ENCODE measurements around the gene TCF7L2. TPM values are rescaled to one million over a fixed set of nuclear protein-coding genes. Genes with fewer than 3 reads are reported as not detected.

TCF7L2 gene
- total RNA-seq, 1 experiment from 2014 or later: 14.8 TPM

DNA sequence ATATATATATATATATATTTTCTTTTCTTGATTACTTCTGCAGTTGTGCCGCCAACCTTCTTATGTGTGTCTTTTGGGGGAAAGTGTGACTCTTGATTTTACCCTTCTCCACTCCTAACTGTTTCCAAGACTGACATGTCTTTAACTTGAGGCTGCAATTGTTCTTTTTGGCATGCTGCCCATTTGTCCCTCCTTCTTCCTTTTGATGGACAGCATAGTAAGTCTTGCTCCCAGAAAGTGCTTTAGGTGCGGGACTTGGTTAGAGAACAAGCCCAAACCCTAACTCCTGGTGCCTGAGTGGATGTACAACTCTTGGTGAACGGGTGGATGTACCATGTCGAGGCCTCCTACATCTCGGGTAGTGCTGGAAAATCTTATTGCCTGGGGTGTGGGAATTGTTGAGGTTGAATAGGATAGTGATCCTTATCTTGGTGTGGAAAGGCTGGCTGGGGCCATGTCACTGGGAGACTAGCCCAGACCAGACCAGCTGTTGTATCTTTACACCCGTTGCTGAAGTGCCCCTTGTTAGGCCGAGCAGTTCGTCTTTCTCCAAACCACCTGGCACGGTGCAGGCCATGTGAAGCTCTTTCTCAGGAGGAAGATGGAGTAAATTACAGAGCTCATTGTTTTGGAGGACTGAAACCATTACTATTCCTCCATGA is 16.3 kb downstream of the TCF7L2 start:
- peaks cover 22% of the 10 kb centered on the region for H3K79me2 ChIP-seq (ENCODE audit: low read depth)
- H3K27ac ChIP-seq: no peak overlapping the region
- H2AFZ ChIP-seq: no peak overlapping the region
- H4K20me1 ChIP-seq (ENCODE audit: insufficient read depth): no peaks in the 10 kb centered on the region
- ChIA-PET POLR2A (ENCODE audit: unreplicated experiment) (interaction anchor here (0.6 kb wide), 1 partner anchor 1208 kb away, joined by 4 read pairs; the partner anchor contains the start of gene CCDC186), CTCF (no interaction called here)
- BruUV-seq (replicated peaks): no TSS peak
- H3F3A ChIP-seq (ENCODE audit: insufficient read depth, low read depth): no peaks in the 10 kb centered on the region
- no peaks in the 10 kb centered on the region for H3K9me3 ChIP-seq (ENCODE audit: insufficient read depth, low read depth)
- H3K4me3 ChIP-seq: no peak overlapping the region
- intact Hi-C loops (cut with micrococcal nuclease; ENCODE audit: unreplicated experiment): no loop called here
- TF ChIP-seq, protein P1, sequence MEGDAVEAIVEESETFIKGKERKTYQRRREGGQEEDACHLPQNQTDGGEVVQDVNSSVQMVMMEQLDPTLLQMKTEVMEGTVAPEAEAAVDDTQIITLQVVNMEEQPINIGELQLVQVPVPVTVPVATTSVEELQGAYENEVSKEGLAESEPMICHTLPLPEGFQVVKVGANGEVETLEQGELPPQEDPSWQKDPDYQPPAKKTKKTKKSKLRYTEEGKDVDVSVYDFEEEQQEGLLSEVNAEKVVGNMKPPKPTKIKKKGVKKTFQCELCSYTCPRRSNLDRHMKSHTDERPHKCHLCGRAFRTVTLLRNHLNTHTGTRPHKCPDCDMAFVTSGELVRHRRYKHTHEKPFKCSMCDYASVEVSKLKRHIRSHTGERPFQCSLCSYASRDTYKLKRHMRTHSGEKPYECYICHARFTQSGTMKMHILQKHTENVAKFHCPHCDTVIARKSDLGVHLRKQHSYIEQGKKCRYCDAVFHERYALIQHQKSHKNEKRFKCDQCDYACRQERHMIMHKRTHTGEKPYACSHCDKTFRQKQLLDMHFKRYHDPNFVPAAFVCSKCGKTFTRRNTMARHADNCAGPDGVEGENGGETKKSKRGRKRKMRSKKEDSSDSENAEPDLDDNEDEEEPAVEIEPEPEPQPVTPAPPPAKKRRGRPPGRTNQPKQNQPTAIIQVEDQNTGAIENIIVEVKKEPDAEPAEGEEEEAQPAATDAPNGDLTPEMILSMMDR (conservative IDR thresholded peaks at IDR 0.05): no peak
- TF ChIP-seq EZH2 (IDR thresholded peaks at IDR 0.05; ENCODE audit: low read depth): no peak
- peaks cover 14% of the 10 kb centered on the region for H3K4me1 ChIP-seq (replicated peaks; ENCODE audit: insufficient read depth)
- H3K36me3 ChIP-seq (ENCODE audit: low read depth): peaks cover 5% of the 10 kb centered on the region; the same call in 1 of the 2 replicates
- no peak overlapping the region for H3K4me2 ChIP-seq
- DNase-seq: no peak
- no peaks in the 10 kb centered on the region for H3K9me2 ChIP-seq (ENCODE audit: insufficient read depth)
- no peaks in the 10 kb centered on the region for H3K27me3 ChIP-seq (ENCODE audit: insufficient read depth, low read depth)

DNA sequence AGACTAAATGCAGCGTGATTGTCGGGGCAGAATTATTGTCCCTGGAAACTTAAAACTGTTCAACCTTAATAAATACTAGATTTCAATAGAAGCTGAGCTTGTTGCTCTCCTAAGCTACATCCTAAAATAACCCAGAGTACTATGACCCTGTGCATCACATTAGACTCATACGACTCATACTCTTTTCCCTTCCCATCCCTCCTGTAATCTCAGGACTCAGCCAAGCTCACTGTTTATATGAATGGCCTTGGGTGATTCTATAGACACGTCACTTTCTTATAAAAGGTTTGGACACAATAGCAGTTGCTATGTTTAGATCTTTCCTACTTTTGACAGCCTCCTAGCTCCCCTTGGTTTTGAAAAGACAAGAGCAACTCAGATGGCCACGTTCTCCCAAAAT is 17.2 kb downstream of the TCF7L2 start:
- CTCF ChIA-PET: interaction anchor here (0.7 kb wide), 1 partner anchor 121 kb away, joined by 4 read pairs; no protein-coding TSS in a partner anchor

GRCh38 chr10:112969131-112969530 is 19.1 kb downstream of the TCF7L2 start:
- peaks cover 5% of the 10 kb centered on the region; the same call in 1 of the 2 replicates for H3K36me3 ChIP-seq (ENCODE audit: low read depth)
- H3K9me3 ChIP-seq (ENCODE audit: insufficient read depth, low read depth): no peaks in the 10 kb centered on the region
- H3F3A ChIP-seq (ENCODE audit: insufficient read depth, low read depth): no peaks in the 10 kb centered on the region
- H3K4me3 ChIP-seq: no peak overlapping the region
- no peaks in the 10 kb centered on the region for H3K9me2 ChIP-seq (ENCODE audit: insufficient read depth)
- DNase-seq: no peak
- peaks cover 20% of the 10 kb centered on the region for H3K79me2 ChIP-seq (ENCODE audit: low read depth)
- CTCF ChIA-PET: no interaction called here
- no peak overlapping the region for H3K4me2 ChIP-seq
- H2AFZ ChIP-seq: no peak overlapping the region
- POLR2A ChIA-PET (ENCODE audit: unreplicated experiment): no interaction called here
- H3K27me3 ChIP-seq (ENCODE audit: insufficient read depth, low read depth): no peaks in the 10 kb centered on the region
- BruUV-seq (replicated peaks): no TSS peak
- TF ChIP-seq, protein P1 (conservative IDR thresholded peaks at IDR 0.05): no peak
- no peak for TF ChIP-seq EZH2 (IDR thresholded peaks at IDR 0.05; ENCODE audit: low read depth)
- peaks cover 3% of the 10 kb centered on the region for H3K4me1 ChIP-seq (replicated peaks; ENCODE audit: insufficient read depth)
- no peak overlapping the region for H3K27ac ChIP-seq
- intact Hi-C loops (cut with micrococcal nuclease; ENCODE audit: unreplicated experiment): no loop called here
- no peaks in the 10 kb centered on the region for H4K20me1 ChIP-seq (ENCODE audit: insufficient read depth)

More for the DNA sequence above, 17.2 kb downstream of the TCF7L2 start:
- no peaks in the 10 kb centered on the region for H3K27me3 ChIP-seq (ENCODE audit: insufficient read depth, low read depth)
- no peaks in the 10 kb centered on the region for H3K9me3 ChIP-seq (ENCODE audit: insufficient read depth, low read depth)
- TF ChIP-seq, protein P1 (conservative IDR thresholded peaks at IDR 0.05): no peak
- no peak for TF ChIP-seq EZH2 (IDR thresholded peaks at IDR 0.05; ENCODE audit: low read depth)
- intact Hi-C loops (cut with micrococcal nuclease; ENCODE audit: unreplicated experiment): no loop called here
- no peak overlapping the region for H3K4me2 ChIP-seq
- peaks cover 5% of the 10 kb centered on the region; the same call in 1 of the 2 replicates for H3K36me3 ChIP-seq (ENCODE audit: low read depth)
- BruUV-seq (replicated peaks): no TSS peak
- no peak overlapping the region for H3K4me3 ChIP-seq
- peaks cover 22% of the 10 kb centered on the region for H3K79me2 ChIP-seq (ENCODE audit: low read depth)
- no peak overlapping the region for H3K27ac ChIP-seq
- H3K4me1 ChIP-seq (replicated peaks; ENCODE audit: insufficient read depth): peaks cover 14% of the 10 kb centered on the region
- H3F3A ChIP-seq (ENCODE audit: insufficient read depth, low read depth): no peaks in the 10 kb centered on the region
- POLR2A ChIA-PET (ENCODE audit: unreplicated experiment): interaction anchor here (0.6 to 0.7 kb wide), 2 partner anchors 960 to 1207 kb away, joined by 4 read pairs; partner anchors contain the start of gene CCDC186
- no peak overlapping the region for H2AFZ ChIP-seq
- no peaks in the 10 kb centered on the region for H3K9me2 ChIP-seq (ENCODE audit: insufficient read depth)
- no peak for DNase-seq
- H4K20me1 ChIP-seq (ENCODE audit: insufficient read depth): no peaks in the 10 kb centered on the region
